ES-I3 (cell line): ENCODE results near the gene LRRC66.

ENCODE experiments used
- H3K36me3 ChIP-seq: 2 replicates; pipeline ENCODE4 v1.6.1; 2013; ENCODE audit warnings: mild to moderate bottlenecking, low read length, control low read depth, moderate library complexity; ENCODE audit not compliant: insufficient read depth
- H3K4me1 ChIP-seq: 2 replicates; pipeline ENCODE4 v1.6.1; 2013; ENCODE audit warnings: mild to moderate bottlenecking, control low read depth, low read length; ENCODE audit not compliant: insufficient read depth
- H3K9ac ChIP-seq: 2 replicates; pipeline ENCODE4 v1.6.1; 2013; ENCODE audit warnings: low read depth, mild to moderate bottlenecking, low read length, moderate library complexity
- H3K9me3 ChIP-seq: 2 replicates; pipeline ENCODE4 v1.6.1; 2013; ENCODE audit warnings: mild to moderate bottlenecking, low read length, moderate library complexity; ENCODE audit not compliant: control insufficient read depth, insufficient read depth

The LRRC66 gene

GRCh38 chr4:52036886-52037530 lies 16.8 kb upstream of the LRRC66 start:
- H3K9me3 ChIP-seq = no peaks in the 10 kb centered on the region
- H3K4me1 ChIP-seq = peaks cover 3% of the 10 kb centered on the region; the same call in 1 of the 2 replicates
- H3K36me3 ChIP-seq = no peaks in the 10 kb centered on the region
- peak overlapping the region; percentile 70 for H3K9ac ChIP-seq

GRCh38 chr4:52035190-52035589 lies 15.0 kb upstream of the LRRC66 start:
- Histone ChIP-seq H3K4me1 (peaks cover 3% of the 10 kb centered on the region; the same call in 1 of the 2 replicates), H3K9ac (no peak overlapping the region), H3K36me3 (peaks cover 5% of the 10 kb centered on the region; the same call in 1 of the 2 replicates), H3K9me3 (no peaks in the 10 kb centered on the region)

- Histone ChIP-seq H3K4me1 (peaks cover 3% of the 10 kb centered on the region; the same call in 1 of the 2 replicates), H3K9me3 (no peaks in the 10 kb centered on the region), H3K36me3 (peaks cover 11% of the 10 kb centered on the region; the same call in 1 of the 2 replicates), H3K9ac (no peak overlapping the region)
Measured at GRCh38 chr4:52032005-52032404, 11.8 kb upstream of the LRRC66 start.

- no peaks in the 10 kb centered on the region for H3K9me3 ChIP-seq
- no peaks in the 10 kb centered on the region for H3K4me1 ChIP-seq
- peaks cover 11% of the 10 kb centered on the region; the same call in 1 of the 2 replicates for H3K36me3 ChIP-seq
- H3K9ac ChIP-seq = no peak overlapping the region
Measured at GRCh38 chr4:52028970-52029369, 8.8 kb upstream of the LRRC66 start.

- no peak overlapping the region for H3K9ac ChIP-seq
- H3K9me3 ChIP-seq = no peaks in the 10 kb centered on the region
- no peaks in the 10 kb centered on the region; the same call in 1 of the 2 replicates for H3K36me3 ChIP-seq
- no peaks in the 10 kb centered on the region for H3K4me1 ChIP-seq
Measured at GRCh38 chr4:52017814-52018213, 2.3 kb downstream of the LRRC66 start.

- no peaks in the 10 kb centered on the region for H3K9me3 ChIP-seq
- H3K4me1 ChIP-seq = no peaks in the 10 kb centered on the region
- H3K36me3 ChIP-seq = no peaks in the 10 kb centered on the region
- no peak overlapping the region for H3K9ac ChIP-seq
Measured at GRCh38 chr4:52016981-52017380, 3.2 kb downstream of the LRRC66 start.

- Histone ChIP-seq H3K36me3 (no peaks in the 10 kb centered on the region), H3K9ac (no peak overlapping the region), H3K9me3 (no peaks in the 10 kb centered on the region), H3K4me1 (no peaks in the 10 kb centered on the region)
Measured at GRCh38 chr4:52015366-52015765, 4.8 kb downstream of the LRRC66 start.

GRCh38 chr4:52014903-52015302 lies 5.3 kb downstream of the LRRC66 start:
- no peak overlapping the region for H3K9ac ChIP-seq
- H3K36me3 ChIP-seq = no peaks in the 10 kb centered on the region
- no peaks in the 10 kb centered on the region for H3K9me3 ChIP-seq
- no peaks in the 10 kb centered on the region for H3K4me1 ChIP-seq

GRCh38 chr4:52012651-52013050 lies 7.5 kb downstream of the LRRC66 start:
- no peaks in the 10 kb centered on the region for H3K9me3 ChIP-seq

GRCh38 chr4:52010986-52011385 lies 9.2 kb downstream of the LRRC66 start:
- no peaks in the 10 kb centered on the region for H3K36me3 ChIP-seq
- no peaks in the 10 kb centered on the region for H3K9me3 ChIP-seq
- H3K4me1 ChIP-seq = no peaks in the 10 kb centered on the region
- H3K9ac ChIP-seq = no peak overlapping the region

More at GRCh38 chr4:52012651-52013050, 7.5 kb downstream of the LRRC66 start:
- no peak overlapping the region for H3K9ac ChIP-seq
- no peaks in the 10 kb centered on the region for H3K4me1 ChIP-seq
- no peaks in the 10 kb centered on the region for H3K36me3 ChIP-seq

- Histone ChIP-seq H3K4me1 (no peaks in the 10 kb centered on the region), H3K36me3 (no peaks in the 10 kb centered on the region), H3K9ac (no peak overlapping the region), H3K9me3 (no peaks in the 10 kb centered on the region)
Measured at GRCh38 chr4:52006887-52007286, 13.3 kb downstream of the LRRC66 start.

- Histone ChIP-seq H3K36me3 (no peaks in the 10 kb centered on the region), H3K9ac (no peak overlapping the region), H3K9me3 (no peaks in the 10 kb centered on the region), H3K4me1 (no peaks in the 10 kb centered on the region)
Measured at GRCh38 chr4:52005604-52006273, 14.4 kb downstream of the LRRC66 start.

- Histone ChIP-seq H3K4me1 (no peaks in the 10 kb centered on the region), H3K9ac (no peak overlapping the region), H3K9me3 (no peaks in the 10 kb centered on the region), H3K36me3 (no peaks in the 10 kb centered on the region)
Measured at GRCh38 chr4:52004414-52004813, 15.7 kb downstream of the LRRC66 start.

- Histone ChIP-seq H3K9me3 (no peaks in the 10 kb centered on the region), H3K36me3 (no peaks in the 10 kb centered on the region), H3K9ac (no peak overlapping the region), H3K4me1 (no peaks in the 10 kb centered on the region)
Measured at GRCh38 chr4:52001616-52002015, 18.5 kb downstream of the LRRC66 start.

GRCh38 chr4:51999250-51999649 lies 20.9 kb downstream of the LRRC66 start:
- Histone ChIP-seq H3K36me3 (no peaks in the 10 kb centered on the region), H3K9ac (no peak overlapping the region), H3K4me1 (no peaks in the 10 kb centered on the region), H3K9me3 (no peaks in the 10 kb centered on the region)
